HG02981 (cell line): ENCODE data around the gene DHX35.
"Not testable (repeated sequence)": the region's sequence is repeated elsewhere in the genome, so short reads cannot be mapped to it uniquely, and the experiment has no call there.

Experiments
- ATAC-seq: cut with Tn5 transposase; IDR thresholded peaks from one replicate; pipeline ENCODE4 v1.9.1; 2021; ENCODE audit warnings: mild to moderate bottlenecking, moderate library complexity; ENCODE audit not compliant: unreplicated experiment

Gene DHX35

DNA sequence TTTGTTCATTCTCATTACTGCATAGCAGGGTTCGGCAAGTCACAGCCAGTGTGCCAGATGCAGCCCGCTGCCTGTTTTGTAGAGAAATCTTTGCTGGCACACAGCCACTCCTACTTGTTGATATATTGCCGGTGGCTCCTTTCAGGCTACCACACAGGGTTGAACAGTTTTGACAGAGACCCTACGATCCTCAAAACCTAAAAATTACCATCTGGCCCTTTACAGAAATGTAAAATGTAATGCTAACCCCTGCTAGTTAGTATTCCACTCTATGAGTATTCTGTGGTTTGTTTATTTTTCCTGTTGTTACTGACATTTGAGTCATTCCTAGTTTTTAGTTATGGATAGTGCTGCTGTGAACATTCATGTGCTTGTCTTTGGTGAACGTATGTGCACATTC lies 11.5 kb downstream of the DHX35 start:
- no peak for ATAC-seq

DNA sequence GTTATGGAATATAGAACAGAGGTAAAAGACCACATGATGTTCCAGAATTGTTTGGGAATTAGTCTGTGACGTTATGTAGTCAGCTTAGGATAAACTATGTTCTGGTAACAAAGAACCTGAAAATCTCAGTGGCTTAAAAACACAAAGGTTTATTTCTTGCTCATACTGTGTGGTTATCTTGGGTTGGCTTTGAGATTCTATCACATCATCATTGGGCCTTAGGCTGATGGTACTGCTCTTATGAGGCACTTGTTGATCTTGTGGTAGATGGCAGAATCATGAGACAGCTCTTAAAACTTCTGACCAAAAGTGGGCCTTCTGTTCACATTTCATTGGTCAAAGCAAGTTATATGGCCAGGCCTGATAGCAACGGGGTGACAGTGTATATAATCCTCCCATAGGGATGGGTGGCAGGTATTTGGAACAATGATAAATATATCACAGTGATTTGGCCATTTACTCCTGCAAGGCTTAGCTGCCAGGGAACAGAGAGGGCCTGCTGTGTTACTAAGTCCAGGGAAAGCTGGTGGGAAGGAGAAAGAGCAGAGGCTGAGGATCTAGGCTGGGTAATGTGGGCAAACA lies 13.5 kb downstream of the DHX35 start:
- no peak for ATAC-seq

DNA sequence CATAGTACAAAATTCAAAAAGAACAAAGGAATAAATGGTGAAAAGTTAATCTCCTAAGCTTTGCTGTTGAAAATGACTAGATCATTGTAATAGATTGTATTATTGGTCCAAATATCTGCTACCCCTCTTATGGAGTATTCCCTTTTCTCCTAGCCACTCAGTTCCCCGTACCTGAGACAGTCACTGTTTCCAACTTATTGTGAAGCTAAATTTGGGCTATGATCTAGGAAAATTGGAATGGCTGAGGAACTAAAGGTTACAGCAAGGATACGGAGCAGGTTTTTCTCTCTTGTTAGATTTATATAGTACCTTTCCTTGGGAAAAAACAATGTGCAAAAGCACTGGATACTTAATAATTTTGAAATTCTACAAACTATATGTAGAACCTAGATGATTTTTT lies 17.3 kb downstream of the DHX35 start:
- no peak for ATAC-seq

DNA sequence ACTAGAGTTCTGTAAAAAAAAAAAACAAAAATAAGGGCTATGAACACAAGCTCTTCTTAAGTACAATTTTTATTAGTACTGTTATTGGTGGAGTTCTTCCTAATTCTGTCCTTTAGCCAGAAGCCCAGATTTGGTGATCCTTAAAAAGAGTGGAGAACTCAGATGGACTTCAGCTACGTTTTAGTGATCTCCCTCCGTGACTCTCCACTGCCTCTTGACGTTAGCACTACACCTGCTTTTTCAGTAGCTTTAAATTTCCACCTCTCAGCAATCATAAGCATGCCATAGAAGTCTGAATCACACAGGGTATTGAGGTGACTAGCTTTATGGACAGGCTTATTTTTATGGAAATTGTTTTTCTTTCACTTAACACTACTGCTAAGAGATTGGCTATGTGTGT lies 17.7 kb downstream of the DHX35 start:
- no peak for ATAC-seq

DNA sequence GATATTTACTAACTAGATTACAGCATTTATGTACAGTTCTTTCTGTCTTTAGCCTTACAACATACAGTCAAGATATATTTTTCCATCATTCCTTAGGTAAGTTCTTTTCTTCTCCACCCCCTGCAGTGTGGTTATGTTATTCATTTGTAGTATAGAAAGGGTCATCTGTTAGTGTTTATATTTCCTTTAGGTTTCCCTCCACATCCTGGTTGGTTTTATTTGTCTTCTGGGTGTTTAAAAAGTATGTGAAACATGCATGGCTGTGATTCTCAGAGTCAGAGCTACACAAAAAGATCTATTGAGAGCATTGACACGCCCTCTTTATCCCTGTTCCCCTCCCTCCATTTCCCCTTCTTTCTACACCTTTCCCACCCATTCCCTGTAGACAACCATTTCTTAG lies 20.1 kb downstream of the DHX35 start:
- no peak for ATAC-seq

DNA sequence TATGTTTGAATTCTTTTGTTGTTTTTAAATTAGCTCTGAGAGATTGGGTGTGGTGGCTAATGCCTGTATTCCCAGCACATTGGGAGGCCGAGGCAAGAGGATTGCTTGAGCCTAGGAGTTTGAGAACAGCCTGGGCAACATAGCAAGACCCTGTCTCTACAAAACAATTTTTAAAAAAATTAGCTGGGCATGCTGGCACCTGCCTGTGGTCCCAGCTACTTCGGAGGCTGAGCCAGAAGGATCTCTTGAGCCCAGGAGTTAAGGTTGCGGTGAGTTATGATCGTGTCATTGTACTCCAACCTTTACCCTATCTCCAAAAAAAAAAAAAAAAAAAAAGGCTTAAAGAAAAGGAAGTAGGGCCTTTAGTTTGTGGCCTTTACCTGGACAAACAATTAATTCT lies 22.9 kb downstream of the DHX35 start:
- no peak for ATAC-seq

DNA sequence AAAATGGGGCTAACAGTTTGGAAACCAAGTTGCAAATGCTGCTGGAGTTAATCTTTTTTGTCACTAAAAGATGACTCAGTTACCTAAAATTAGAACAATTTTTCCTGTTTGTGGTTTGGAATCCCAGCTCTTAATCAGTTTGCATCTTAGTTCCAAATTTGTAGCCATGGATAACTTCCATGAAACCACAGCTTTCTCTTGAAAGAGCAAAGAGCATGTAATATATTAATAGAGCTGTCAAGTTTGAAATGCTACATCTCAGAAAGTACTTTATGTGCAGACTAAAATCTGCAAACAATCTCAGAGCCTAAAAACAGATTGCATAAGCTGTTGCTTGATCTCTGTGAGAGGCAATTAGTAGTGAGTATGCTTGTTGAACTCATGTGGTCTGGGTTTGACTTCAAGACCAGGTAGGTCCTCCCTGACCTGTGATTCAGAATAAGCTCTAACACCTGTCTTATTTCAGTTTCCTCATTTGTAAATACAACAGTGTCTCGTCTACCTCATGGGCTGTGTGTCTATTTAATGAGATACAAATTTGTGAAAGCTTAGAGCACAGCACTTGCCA lies 23.5 kb downstream of the DHX35 start:
- ATAC-seq: no peak

DNA sequence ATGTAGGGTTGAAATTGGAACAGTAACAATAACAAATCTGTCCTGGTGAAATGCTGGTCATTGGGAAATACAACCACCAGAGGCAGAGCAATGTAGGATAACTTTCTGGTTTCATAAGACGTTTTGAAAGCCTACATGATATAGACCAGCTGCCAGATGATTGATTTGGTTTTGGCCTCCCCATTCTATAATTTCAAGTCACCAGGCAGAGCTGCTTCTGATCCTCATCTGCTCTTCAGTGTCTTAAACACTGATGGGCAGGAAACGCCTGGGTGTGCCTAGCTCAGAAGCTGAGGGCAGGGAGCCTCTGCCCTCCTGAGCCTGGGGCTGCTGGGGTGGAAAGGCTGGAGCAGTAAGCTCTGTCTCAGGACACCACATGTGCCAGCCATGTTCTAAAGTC lies 24.5 kb downstream of the DHX35 start:
- no peak for ATAC-seq

DNA sequence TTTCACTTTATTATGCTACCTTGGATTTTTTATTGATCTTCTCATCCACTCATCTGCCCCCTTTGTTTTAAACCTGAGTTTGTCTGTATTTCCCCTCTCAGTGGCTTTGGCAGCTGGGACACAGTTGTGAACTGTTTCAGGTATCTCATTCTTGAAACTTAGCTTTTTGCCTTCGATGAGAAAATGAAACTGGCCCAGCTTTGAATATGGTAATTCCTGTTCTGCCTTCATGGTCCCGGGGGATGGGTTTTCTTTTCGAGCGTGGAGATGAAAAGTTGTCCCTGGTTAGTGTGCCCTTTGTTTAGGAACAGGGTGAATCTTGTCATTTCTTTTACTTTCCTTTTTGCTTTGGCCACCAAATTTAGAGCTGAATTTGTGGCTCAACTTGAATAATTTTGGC lies 25.6 kb downstream of the DHX35 start:
- ATAC-seq: peak; percentile 78

DNA sequence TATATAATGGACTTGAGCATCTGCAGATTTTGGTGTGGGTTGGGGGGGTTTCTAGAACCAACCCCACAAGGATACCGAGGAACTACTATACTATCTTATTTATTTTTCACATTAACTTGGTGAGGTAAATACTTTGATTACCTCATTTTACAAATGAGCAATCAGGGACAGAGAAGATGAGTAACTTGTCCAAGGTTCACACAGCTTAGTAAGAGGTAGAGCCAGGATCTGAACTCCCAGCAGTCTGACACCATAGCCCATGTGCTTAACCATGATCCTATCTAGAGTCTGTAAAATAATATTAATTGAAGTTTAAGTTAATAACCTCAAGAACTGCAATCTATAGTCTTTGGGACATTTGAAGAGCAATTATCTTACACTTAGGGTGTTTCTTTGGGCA lies 28.6 kb downstream of the DHX35 start:
- no peak for ATAC-seq

DNA sequence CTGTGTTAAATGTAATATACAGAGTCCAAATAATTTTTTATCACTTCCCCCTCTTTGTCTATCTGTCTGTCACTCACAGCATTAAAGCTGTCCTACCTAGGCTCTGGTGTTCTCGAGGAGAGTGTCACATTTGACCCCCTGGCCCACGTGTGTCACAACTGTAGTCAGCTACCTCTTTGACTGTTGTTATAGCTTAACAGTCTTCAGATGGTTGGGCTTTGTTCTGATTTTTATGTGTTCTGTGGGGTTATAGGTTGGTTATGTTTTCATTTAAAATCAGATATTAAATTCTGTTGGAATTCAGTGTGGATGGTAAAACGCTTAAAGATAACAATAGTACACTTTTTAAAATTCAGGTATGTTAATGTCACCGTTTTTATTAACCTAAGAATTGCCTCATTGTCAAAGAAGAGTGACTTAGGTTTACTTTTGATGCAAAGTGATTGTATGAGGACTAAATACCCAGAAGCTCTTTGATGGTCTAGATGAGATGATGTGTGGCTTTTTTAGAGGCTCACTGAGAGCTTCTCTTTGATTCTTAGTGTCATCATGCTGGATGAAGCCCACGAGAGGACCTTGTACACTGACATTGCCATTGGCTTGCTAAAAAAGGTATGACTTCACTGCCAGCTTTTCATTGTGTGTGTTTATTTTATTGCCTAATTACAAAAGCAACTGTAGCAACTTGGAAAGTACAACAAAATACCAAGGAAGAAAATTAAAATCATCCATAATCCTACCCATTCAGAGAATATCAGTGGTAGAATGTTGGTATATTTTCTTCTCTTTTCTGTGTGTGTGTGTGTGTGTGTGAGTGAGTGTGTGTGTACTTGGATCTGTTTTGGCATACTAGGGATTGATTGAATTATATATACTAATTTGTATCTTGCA lies 29.9 kb downstream of the DHX35 start:
- ATAC-seq: no peak

DNA sequence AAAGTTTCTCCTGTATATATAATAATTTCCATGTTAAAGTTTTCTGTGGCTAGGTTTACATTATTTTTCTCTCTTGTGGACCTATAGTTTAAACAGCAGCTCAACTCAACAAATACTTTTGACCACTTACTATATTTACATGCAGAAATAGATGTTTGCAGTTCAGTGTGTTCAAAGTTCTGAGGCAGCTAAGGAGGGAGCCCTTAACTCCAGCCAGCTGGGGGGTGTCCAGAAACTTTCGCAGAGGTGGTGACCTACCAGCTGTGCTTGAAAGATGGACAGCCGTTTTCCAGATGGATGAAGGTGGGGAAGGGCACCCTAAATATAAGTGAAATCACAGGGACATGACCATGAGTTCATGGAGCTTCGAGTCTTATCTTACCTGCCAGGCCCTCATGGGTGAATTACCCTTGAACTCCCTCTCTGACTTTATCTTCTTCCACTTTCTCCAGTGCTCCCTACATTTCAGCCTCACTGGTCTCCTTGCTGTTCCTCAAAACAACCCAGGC lies 33.4 kb downstream of the DHX35 start:
- no peak for ATAC-seq

DNA sequence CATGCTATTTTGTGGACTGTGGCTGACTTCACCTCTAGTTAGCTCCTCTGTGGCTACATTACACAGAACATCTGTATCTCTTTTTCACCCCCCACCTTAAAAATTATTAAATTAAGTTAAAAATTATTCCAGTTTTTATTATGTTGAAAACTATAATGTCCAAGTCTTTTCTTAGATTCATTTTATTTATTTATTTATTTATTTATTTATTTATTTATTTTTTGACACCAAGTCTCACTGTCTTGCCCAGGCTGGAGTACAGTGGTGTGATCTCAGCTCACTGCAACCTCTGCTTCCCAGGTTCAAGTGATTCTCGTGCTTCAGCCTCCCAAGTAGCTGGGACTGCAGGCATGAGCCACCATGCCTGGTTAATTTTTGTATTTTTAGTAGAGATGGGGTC lies 34.7 kb downstream of the DHX35 start:
- ATAC-seq: not testable (repeated sequence)

DNA sequence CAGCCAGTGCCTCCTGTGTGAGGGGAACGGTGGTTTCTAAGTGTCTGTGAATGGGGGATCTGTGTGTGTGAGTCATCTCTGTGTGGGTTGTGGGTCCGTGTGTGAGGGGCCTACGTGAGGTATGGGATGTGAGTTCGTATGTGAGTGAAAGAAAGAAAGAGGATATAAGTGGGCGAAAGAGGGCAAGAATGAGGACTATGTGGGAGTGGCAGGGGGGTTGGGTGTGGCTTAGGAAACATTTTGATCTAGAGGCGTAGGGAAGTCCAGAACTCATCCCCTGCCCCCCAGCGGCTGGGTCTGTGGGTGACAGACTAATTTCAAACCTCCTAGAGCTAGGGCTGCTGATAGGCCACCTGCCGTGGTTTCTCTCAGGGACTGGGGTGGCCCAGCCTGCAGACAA lies 35.5 kb downstream of the DHX35 start:
- peak; percentile 94 for ATAC-seq

DNA sequence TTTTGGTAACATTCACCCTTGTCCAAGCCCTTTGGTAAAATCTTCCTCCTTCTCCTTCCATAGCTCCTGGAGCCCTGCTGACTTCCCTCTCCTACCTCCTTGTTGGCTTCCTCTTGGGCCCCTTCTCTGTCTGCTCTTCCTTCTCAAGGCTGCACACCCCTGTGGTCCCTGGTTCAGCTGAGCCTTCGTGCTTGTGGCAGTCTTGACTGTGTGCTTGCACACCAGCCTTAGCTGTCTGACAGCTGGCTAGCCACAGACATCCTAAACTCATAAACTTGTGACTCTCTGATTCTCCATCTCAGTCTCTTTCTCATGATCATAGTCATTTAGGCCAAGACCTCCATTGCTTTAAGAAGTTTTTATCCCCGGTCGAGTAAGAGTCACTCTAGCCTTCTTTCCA lies 37.1 kb downstream of the DHX35 start:
- no peak for ATAC-seq

DNA sequence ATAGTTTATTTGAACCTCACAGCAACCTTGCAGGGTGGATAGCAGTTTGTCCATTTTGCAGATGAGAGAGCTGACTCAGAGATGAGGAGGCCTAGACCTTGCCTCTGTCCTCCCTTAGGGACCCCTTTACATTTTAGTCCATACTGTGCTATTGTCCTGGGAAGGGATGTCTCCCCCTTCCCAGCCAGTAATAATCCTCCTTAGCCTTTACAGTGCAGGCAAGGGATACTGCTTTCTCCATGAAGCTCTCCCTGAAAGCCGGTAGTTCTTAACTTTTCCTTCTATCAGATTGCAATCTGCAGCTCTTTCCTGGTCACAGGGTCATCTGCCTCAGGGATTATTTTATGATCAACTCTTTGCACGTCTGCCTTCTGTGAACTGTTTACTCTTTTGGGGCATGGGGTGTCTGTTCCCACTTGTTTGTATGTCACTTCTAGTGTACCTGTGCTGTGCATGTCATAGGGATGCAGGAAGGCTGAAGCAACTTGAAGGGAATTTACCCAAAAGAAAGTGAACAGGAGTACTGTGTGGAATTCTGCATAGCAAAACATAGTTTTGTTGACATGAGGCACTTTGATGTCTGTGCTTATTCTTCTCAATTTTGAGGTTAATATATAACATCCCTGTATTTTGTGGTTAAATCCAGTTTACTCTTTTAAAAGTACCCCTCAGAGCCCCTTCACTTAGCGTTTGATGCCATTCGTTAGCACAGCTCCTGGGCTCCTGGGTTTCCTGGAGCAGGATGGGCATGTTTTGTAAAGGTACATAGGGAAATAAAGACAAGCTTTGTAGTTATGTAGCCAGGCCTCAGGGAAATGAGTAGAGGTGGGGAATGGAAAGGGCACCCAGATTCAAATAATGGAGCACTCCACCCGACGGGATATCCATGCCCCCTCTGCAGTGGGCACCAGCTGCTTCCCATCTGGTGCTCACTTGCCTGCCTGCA lies 38.1 kb downstream of the DHX35 start:
- no peak for ATAC-seq

DNA sequence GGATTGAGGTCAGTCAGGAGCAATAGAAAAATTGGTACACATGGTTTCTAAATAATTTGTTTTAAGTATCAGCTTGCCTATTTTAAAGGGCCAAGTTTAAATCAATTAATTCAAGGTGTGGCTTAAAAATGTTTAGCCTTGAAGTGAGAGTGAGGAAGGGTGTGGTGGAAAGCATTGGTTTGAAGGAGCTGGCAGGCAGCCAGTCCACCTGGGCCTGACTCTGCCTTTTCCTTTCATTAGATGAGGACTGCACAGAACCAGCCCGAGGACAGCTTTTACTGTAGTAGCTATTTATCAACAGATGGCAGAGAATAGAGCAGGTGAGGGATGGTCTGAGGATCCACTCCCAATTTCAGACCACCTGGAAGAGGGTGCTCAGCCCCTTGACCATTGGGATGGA lies 42.4 kb downstream of the DHX35 start:
- ATAC-seq: no peak

DNA sequence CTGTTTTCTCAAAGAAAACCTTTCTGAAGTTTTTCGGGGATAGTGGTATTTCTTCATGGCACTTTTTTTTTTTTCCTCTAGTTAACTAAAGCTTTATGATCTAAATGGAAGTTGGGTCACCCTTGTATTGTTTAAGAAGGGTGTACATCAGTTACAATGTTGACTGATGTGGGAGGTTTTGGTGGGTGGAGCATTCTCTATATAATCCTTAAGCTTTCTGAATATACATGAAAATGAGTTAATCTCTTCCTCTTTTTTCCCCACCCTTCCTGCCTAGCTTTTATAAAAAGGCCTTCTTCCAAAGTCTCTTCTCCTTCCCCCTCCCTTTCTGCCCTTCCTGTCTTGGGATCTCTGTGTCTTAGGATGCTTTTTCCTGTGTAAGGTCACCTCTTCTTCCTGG lies 47.2 kb downstream of the DHX35 start:
- no peak for ATAC-seq

DNA sequence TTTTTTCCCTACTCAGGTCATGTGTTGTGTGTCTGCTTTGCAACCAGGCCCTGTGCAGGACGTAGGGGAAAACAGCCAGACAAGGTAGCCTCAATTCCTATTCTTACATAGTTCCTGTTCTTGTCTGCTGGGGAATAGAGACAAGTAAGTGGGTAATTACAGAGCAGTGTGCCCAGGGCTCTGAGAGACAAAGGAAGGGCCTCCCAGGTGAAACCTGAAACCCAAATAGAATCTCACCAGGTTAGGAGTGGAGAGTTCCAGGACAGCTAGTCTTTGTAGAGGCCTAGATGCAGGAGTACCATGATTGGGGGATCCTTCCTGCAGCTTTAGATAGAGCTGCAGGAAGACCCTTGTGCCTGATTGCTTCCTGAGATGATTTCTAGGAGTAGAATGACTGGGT lies 48.4 kb downstream of the DHX35 start:
- ATAC-seq: no peak

DNA sequence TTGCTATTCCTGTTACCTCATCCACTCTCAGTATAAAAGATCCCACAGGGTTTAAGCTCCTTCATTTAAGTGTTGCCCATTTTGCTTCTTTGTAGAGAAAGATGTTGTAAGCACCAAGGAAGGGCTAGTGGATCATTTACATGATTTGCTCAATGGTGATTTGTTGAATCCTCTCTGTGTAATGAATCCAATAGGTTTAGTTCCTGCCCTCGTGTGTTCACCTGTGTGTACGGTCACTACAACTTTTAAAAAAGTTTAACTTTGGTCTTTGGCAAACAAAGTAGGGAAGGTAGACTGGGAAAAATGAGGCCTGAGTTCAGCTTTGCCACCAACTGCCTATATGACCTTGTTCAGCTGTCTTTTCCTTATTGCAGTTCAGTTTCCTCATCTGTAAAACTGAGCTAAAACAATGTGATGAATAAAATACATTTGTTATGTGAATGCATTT lies 51.5 kb downstream of the DHX35 start:
- ATAC-seq: no peak

DNA sequence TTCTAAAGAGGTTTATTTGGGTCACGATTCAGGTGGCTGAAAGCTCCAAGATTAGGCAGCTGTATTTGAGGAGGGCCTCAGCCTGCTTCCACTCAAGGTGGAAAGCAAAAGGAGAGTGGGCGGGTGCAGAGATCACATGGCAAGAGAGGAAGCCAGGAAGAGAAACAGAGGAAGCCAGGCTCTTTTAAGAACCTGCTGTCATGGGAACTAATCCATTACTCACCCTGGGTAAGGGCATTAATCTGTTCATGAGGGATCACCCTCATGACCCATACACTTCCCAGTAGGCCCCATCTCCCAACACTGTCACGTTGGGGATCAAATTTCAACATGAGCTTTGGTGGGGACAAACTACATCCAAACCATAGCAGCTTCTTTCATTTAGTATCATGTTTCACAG lies 53.9 kb downstream of the DHX35 start:
- ATAC-seq: no peak
